T follicular helper cell (primary cell): ENCODE data around the gene NEMP2.

Experiments used
- DNase-seq: peaks from one replicate; pipeline ENCODE4 v3.0.0-alpha.2; 2020; ENCODE audit warnings: low read depth

The NEMP2 gene

GRCh38 chr2:190457256-190457655 is 77.3 kb downstream of the NEMP2 start:
- no peak for DNase-seq

- DNase-seq: no peak
Observed at GRCh38 chr2:190456833-190457232, 77.7 kb downstream of the NEMP2 start.

GRCh38 chr2:190455358-190456095 is 79.0 kb downstream of the NEMP2 start:
- no peak for DNase-seq

GRCh38 chr2:190454795-190455194 is 79.7 kb downstream of the NEMP2 start:
- no peak for DNase-seq
